GM21737 (cell line): ENCODE measurements around the gene CARMIL3.

Experiments used
- ATAC-seq: cut with Tn5 transposase; IDR thresholded peaks from one replicate; pipeline ENCODE4 v1.9.1; 2021; ENCODE audit warnings: mild to moderate bottlenecking, moderate library complexity; ENCODE audit not compliant: unreplicated experiment

The CARMIL3 gene

GRCh38 chr14:24060443-24060842, 8.6 kb downstream of the CARMIL3 start:
- ATAC-seq: no peak

- no peak for ATAC-seq
Measured at GRCh38 chr14:24060984-24061913, 9.4 kb downstream of the CARMIL3 start.

- ATAC-seq: no peak
Measured at GRCh38 chr14:24062216-24062980, 10.6 kb downstream of the CARMIL3 start.

- ATAC-seq: no peak
Measured at GRCh38 chr14:24063263-24063836, 11.5 kb downstream of the CARMIL3 start.

- no peak for ATAC-seq
Measured at GRCh38 chr14:24064091-24064795, 12.4 kb downstream of the CARMIL3 start.

- no peak for ATAC-seq
Measured at GRCh38 chr14:24064856-24065255, 13.0 kb downstream of the CARMIL3 start.

- ATAC-seq: no peak
Measured at GRCh38 chr14:24065408-24065807, 13.6 kb downstream of the CARMIL3 start.

GRCh38 chr14:24066496-24067132, 14.8 kb downstream of the CARMIL3 start:
- no peak for ATAC-seq

- ATAC-seq: no peak
Measured at GRCh38 chr14:24067133-24068082, 15.6 kb downstream of the CARMIL3 start.

- no peak for ATAC-seq
Measured at GRCh38 chr14:24068711-24069410, 17.1 kb downstream of the CARMIL3 start.

- ATAC-seq: no peak
Measured at GRCh38 chr14:24069411-24069735, 17.6 kb downstream of the CARMIL3 start.

- no peak for ATAC-seq
Measured at GRCh38 chr14:24070285-24071143, 18.7 kb downstream of the CARMIL3 start.

GRCh38 chr14:24071144-24071697, 19.4 kb downstream of the CARMIL3 start, which contains the start of gene CPNE6:
TSS of gene CPNE6 (plus strand) at chr14:24071562. CDS start at chr14:24072937, 1,375 bp downstream.
- ATAC-seq: no peak

GRCh38 chr14:24071836-24072430, 20.1 kb downstream of the CARMIL3 start:
- no peak for ATAC-seq

- no peak for ATAC-seq
Measured at GRCh38 chr14:24072436-24072835, 20.6 kb downstream of the CARMIL3 start.

GRCh38 chr14:24072881-24073877, 21.4 kb downstream of the CARMIL3 start:
- no peak for ATAC-seq
